HG03159 (cell line): ENCODE measurements around the gene IRF5.
A peak's percentile ranks its signal among the peaks of the same experiment; 100 is the strongest.

ENCODE experiments used
- ATAC-seq: cut with Tn5 transposase; IDR thresholded peaks from one replicate; pipeline ENCODE4 v1.9.1; 2021; ENCODE audit warnings: mild to moderate bottlenecking, moderate library complexity; ENCODE audit not compliant: unreplicated experiment

The IRF5 gene

GRCh38 chr7:128919881-128920799, 17.6 kb upstream of the IRF5 start:
- no peak for ATAC-seq

GRCh38 chr7:128920913-128921582, 16.7 kb upstream of the IRF5 start:
- ATAC-seq = no peak

GRCh38 chr7:128921866-128922440, 15.8 kb upstream of the IRF5 start:
- ATAC-seq = no peak

GRCh38 chr7:128922496-128923410, 15.0 kb upstream of the IRF5 start:
- no peak for ATAC-seq

GRCh38 chr7:128923411-128923800, 14.3 kb upstream of the IRF5 start:
- ATAC-seq = no peak

- ATAC-seq = no peak
These were observed 12.8 kb upstream of the IRF5 start for GRCh38 chr7:128924707-128925588.

- no peak for ATAC-seq
These were observed 9.4 kb upstream of the IRF5 start for GRCh38 chr7:128928159-128928813.

GRCh38 chr7:128928882-128929788, 8.6 kb upstream of the IRF5 start:
- no peak for ATAC-seq

GRCh38 chr7:128931190-128931798, 6.4 kb upstream of the IRF5 start:
- no peak for ATAC-seq

- ATAC-seq = no peak
These were observed 5.5 kb upstream of the IRF5 start for GRCh38 chr7:128931965-128932861.

GRCh38 chr7:128932862-128933179, 4.9 kb upstream of the IRF5 start:
- no peak for ATAC-seq

GRCh38 chr7:128933180-128933891, 4.4 kb upstream of the IRF5 start:
- ATAC-seq = peak; percentile 27

- peak; percentile 35 for ATAC-seq
These were observed 3.1 kb upstream of the IRF5 start for GRCh38 chr7:128934361-128935341.

GRCh38 chr7:128935342-128935730, 2.4 kb upstream of the IRF5 start:
- ATAC-seq = no peak

GRCh38 chr7:128936798-128937197, 929 bp upstream of the IRF5 start:
- no peak for ATAC-seq
